Sigmoid colon (tissue), 4 donors: Measurements from ENCODE around the gene PNLIPRP3.

Source experiments
- CTCF ChIP-seq, 4 experiments: fragments of 450-650 bp in 3 of 4; fragments of 200-600 bp in 1 of 4; IDR thresholded peaks; one replicate each; pipeline ENCODE4 v1.5.1; 2016 to 2019; ENCODE audit warnings: antibody characterized with exemption in 4 of 4, mild to moderate bottlenecking in 3 of 4, moderate library complexity in 2 of 4
- POLR2A ChIP-seq, 2 donors: fragments of 450-650 bp; IDR thresholded peaks; one replicate each; pipeline ENCODE4 v1.6.1; 2016; ENCODE audit warnings: antibody characterized with exemption in 2 of 2, mild to moderate bottlenecking in 2 of 2, moderate library complexity in 2 of 2
- POLR2AphosphoS5 ChIP-seq, 4 donors: sonication (generic); formaldehyde crosslinking; IDR thresholded peaks; one replicate each; pipeline ENCODE4 v1.6.1; 2017; ENCODE audit warnings: antibody characterized with exemption in 4 of 4

GRCh38 chr10:116452338-116452720, 24.7 kb downstream of the PNLIPRP3 start:
- TF ChIP-seq CTCF (IDR thresholded peaks at IDR 0.05) (no peak), POLR2A (IDR thresholded peaks at IDR 0.05) (no peak), POLR2AphosphoS5 (IDR thresholded peaks at IDR 0.05) (no peak)
